Hypothalamus (tissue), 51 donors: Measurements from ENCODE around the gene AHDC1.
"Not testable (repeated sequence)": the region's sequence is repeated elsewhere in the genome, so short reads cannot be mapped to it uniquely, and the experiment has no call there.

ENCODE experiments used
- DNase-seq, 51 donors: peaks; one replicate each; lab custom pipeline; 2025; lab: John Stamatoyannopoulos, UW

AHDC1 gene

DNA sequence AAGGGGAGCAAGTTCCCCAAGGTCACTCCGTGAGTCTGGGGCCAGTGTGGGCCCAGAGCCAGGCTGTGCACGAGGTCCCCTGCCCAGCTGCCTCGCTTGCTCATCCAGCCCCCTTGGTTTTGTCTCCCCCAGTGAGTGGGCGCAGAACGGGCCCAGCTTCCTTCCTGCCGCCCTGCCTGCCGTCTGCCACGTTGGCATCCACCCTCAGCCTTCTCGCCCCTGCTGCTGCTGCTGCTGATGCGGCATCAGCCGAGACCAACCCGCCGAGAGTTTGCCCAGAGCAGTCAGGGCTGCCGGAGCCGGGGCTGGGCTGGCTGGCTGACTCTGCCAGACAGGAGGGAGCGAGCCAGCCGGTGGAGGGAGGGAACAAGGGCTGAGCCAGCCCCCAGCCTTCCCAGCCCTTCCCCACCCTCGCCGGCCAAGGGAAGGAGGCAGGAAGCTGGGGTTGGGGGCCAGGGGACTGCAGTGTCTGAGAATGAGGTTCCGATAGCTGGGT, 82.6 kb downstream of the AHDC1 start:
- peak in 37 of 51 donors; percentile 14 to 76 (median 44) for DNase-seq

DNA sequence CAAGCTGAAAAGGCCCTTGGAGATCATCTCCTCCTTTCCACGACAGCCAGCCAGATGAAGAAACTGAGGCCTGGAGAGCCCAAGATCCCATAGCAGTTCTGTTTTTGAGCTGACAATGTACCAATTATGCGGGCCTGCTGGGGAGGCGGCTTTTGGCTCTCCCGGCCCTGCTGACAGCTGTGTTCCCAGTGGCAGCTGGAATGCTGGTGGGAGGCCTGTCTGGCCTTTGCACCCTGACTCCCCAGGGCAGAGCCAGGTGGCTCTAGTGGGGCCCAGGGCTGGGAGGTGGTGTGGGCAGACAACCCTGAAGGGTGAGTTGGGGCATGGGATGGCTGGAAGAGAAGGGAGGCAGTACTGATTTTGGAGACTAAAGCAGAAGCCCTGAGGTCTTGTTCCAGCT, 83.3 kb downstream of the AHDC1 start:
- DNase-seq: peak in 21 of 51 donors; percentile 15 to 68 (median 43)

GRCh38 chr1:27519331-27520258, 84.3 kb downstream of the AHDC1 start:
- peak in 45 of 51 donors; percentile 31 to 90 (median 71) for DNase-seq

- DNase-seq: no peak
Measured at GRCh38 chr1:27518808-27519207, 85.1 kb downstream of the AHDC1 start.

DNA sequence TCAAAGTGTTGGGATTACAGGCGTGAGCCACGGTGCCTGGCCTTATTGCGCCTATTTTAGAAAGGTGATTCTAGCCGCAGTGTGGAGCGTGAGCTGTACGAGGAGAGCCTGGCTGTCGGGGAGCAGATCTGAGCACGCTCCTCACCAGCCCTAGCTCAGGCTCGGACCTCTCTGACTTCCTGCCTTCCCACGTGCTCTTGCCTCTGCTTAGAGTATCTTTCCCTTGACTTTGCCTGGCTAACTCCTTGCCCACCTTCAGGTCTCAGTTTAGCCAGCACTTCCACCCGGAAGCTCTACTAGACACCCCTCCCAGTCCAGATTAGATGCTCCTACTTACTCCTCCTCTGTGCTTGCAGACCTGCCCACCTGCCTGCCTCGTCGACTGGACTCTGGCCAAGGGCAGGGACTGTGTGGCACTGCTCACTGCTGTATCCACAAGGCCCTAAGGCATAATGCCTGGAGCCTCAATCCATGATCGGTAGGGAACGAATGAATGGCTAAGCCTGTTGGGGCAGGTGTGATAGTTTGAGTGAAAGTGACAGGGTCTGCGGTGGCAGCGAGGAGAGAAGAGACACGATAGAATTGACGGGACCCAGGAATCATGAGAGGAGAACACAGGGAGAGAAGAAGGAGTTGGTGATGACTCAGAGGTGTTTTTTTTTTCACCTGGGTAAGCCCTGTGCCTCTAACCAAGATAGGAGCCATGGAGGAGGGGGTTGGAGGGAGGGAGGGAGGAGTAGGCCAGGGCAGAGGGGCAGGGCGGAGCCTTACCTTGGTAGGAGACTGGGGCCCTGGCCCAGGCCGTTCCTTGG, 85.8 kb downstream of the AHDC1 start:
- no peak for DNase-seq

GRCh38 chr1:27517301-27517700, 86.6 kb downstream of the AHDC1 start:
- no peak for DNase-seq

DNA sequence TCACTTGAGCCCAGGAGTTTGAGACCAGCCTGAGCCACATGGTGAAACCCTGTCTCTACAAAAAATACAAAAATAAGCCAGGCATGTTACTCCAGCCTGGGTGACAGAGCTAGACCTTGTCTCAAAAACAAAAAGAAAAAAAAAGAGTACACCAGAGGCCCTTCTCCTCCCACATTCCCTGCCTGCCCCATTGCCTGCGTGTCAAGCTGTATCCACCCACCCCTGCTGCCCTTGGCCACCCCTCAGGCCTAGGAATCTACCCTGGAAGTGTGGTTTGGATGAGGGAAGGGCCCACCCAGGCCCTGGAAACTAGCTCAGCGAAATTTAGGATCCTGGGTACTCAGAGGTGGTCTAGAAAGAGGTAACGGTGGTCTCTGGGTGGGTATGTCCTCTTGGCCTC, 88.3 kb downstream of the AHDC1 start:
- no peak for DNase-seq

- peak in 4 of 51 donors; percentile 14 to 26 (median 14) for DNase-seq
Measured at GRCh38 chr1:27513958-27514357, 90.0 kb downstream of the AHDC1 start.

DNA sequence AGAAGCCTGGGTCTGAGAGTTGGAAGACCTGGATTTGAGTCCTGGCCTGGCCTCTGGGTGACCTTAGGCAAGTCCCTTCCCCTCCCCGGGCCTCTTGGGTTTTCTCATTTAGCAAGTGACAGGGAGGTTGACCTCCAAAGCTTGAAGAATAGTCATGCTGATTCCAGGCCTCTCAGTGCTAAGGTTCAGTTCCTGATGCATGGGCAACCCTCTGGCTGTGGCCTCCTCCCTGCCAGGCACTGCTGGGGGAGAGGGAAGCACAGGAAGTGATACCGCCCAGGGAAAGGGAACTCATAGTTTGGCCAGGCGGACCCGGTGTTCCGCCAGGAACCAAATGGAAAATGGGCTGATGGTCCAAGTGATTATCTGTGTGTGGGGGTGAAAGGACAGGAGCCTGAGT, 90.4 kb downstream of the AHDC1 start:
- DNase-seq: no peak

DNA sequence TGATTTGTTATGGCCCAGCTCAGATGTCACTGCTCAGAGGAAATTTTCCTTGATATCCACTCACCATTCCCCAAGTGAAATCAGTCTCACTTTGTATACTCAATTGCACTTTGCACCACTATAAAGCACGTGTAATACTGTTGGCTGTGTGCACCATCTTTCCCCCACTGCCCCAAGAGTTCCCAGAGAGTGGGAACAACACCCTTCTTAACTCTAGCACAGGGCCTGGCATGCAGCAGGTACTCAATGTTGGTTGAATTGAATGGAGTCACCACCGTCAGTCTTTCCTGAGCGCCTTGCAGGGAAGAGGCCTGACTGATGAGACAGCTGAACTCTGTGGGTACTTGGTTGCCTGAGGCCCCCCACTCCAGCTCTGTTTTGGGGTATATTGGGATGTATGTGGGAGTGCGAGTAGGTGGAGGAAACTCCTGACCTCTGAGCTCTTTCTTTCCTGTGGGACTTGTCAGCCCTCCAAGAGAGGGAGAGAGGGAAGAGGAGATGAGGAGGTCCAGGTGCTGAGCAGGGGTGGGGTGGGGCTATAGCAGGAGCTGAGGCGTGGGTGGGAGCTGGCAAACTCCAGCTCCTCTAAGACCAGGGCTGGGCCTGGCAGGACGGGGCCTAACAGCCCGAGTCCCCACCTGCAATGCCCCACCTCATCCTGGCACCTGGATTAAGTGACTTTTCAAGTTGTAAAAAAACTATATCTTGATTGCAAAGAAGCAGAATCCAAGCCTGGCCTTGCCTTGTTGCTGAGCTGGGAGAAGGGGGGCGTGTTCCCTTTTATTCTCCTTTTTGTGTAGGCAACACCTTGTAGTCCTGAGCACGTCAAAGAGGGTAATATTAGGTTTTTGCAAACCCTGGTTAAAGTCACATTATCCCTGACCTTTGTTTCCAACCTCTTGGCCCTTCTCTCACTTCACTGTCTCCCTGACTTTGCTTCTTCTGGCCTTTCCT, 94.5 kb downstream of the AHDC1 start:
- DNase-seq: no peak

- no peak for DNase-seq
Measured at GRCh38 chr1:27507960-27508665, 95.8 kb downstream of the AHDC1 start.

DNA sequence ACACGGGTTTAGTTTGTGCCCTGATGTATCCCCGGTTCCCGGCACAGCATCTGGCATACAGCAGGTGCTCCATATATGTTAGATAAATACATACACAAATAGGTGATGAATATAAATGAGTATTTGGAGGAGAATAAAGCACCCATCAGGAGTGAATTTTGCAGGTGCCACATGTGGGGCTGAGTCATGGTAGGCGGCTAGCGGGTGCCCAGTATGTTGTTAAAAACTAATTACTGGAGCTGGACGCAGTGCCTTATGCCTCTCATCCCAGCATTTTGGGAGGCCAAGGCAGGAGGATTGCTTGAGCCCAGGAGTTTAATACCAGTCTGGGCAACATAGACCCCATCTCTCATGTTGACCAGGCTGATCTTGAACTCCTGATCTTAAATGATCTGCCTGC, 97.2 kb downstream of the AHDC1 start:
- no peak for DNase-seq

GRCh38 chr1:27505420-27505680, 98.6 kb downstream of the AHDC1 start:
- DNase-seq: no peak

- peak in 44 of 51 donors; percentile 29 to 96 (median 80) for DNase-seq
Measured at GRCh38 chr1:27504588-27505419, 99.1 kb downstream of the AHDC1 start.

DNA sequence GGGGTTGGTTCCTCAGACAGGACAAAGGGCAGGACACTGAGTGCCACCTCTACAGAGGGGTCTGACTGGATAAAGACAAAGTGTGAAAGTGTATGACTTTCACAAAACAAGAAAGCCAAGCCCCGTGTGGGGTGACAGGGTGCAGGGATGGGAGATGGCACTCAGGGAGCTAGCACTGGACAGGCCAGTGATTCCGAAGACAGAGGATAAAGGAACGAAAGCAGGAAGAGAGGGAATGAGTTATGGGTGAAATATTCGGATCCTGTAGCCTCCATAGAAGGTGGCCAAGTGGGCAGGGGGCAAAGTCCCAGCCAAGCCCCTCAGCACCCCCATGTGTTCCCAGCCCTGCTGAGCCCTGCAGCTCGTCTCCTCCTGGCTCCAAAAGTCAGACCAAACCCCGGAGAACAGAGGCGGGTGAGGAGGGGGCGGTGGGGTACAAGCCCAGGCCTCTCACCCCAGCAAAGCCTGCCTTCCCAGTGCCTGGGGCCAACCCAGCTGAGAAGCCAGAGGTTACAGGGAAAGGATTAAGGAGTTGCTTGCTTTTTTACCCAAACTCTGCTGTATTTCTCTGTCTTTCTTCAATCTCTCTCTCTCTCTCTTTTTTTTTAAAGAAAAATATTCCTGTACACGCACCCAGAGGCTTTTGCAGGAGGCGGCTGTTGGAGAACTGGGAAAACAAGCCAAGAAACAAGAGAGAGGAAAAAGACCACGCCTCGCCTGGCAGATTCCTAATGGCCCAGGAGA, 99.9 kb downstream of the AHDC1 start:
- DNase-seq: peak in 1 of 51 donors; percentile 86

- DNase-seq: no peak
Measured at GRCh38 chr1:27503033-27503432, 100.9 kb downstream of the AHDC1 start.

- not testable (repeated sequence) for DNase-seq
Measured at GRCh38 chr1:27501159-27501558, 102.8 kb downstream of the AHDC1 start.

DNA sequence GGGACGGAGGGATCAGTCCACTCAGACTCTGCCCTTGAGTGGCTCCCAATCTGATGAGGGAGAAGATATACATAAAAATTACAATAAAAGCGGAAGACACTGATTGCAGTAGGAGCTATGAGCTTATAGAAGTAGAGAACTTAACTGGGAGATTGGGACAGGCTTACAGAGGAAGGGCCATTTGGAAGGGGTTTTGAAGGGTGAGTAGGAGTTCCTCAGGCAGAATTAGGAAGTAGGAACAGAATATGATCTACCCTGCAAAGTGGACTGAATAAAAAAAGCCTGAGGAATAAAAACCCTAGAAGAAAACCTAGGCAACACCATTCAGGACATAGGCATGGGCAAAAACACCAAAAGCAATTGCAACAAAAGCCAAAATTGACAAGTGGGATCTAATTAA, 104.8 kb downstream of the AHDC1 start:
- no peak for DNase-seq
